Esophagus (tissue), 2 donors: Measurements from ENCODE around the gene CSF2RB. TPM values are rescaled to one million over a fixed set of nuclear protein-coding genes. Genes with fewer than 3 reads are reported as not detected.

Source experiments
- H3K27ac ChIP-seq, 2 donors: one replicate each; pipeline ENCODE4 v1.5.1; 2013; ENCODE audit warnings: low read depth in 2 of 2, mild to moderate bottlenecking in 2 of 2, inconsistent platforms in 1 of 2, low read length in 1 of 2, moderate library complexity in 1 of 2
- H3K27me3 ChIP-seq, 2 donors: one replicate each; pipeline ENCODE4 v1.6.1; 2013; ENCODE audit warnings: low read length in 2 of 2, control low read depth in 1 of 2, mild to moderate bottlenecking in 1 of 2; ENCODE audit not compliant: insufficient read depth in 2 of 2, control insufficient read depth in 1 of 2
- H3K36me3 ChIP-seq, 2 donors: one replicate each; pipeline ENCODE4 v1.6.1; 2013; ENCODE audit warnings: low read length in 1 of 2; ENCODE audit not compliant: control insufficient read depth in 2 of 2, insufficient read depth in 2 of 2
- H3K4me1 ChIP-seq, 2 donors: one replicate each; pipeline ENCODE4 v1.6.1; 2013; ENCODE audit warnings: low read length in 1 of 2; ENCODE audit not compliant: control insufficient read depth in 2 of 2, insufficient read depth in 2 of 2
- H3K4me3 ChIP-seq, 2 donors: one replicate each; pipeline ENCODE4 v1.5.1; 2013; ENCODE audit warnings: low read length in 2 of 2, mild to moderate bottlenecking in 2 of 2, low read depth in 1 of 2, moderate library complexity in 1 of 2
- H3K9me3 ChIP-seq, 2 donors: one replicate each; pipeline ENCODE4 v1.6.1; 2013; ENCODE audit warnings: mild to moderate bottlenecking in 2 of 2, low read depth in 1 of 2, low read length in 1 of 2, moderate library complexity in 1 of 2; ENCODE audit not compliant: control insufficient read depth in 2 of 2, insufficient read depth in 1 of 2
- WGBS, 2 donors: extraction: QIAGEN DNeasy Blood & Tissue Kit; methylation state at CpG; one replicate each; pipeline ENCODE4 v1.1.7; 2013; 5-methylcytosine and 5-hydroxymethylcytosine counted together
- polyA plus RNA-seq, 2 donors: library from polyadenylated mRNA; stranded (reverse); fragments of 200-250 nt; gene quantifications; one replicate each; pipeline ENCODE4 v1.2.3, GENCODE V29; 2013
- donor health status: healthy with polysubstance abuse.
- donor health status: Bipolar disorder and iron deficiency.

Gene CSF2RB
- polyA plus RNA-seq, 2 donors: 0.75 to 1.5 TPM

DNA sequence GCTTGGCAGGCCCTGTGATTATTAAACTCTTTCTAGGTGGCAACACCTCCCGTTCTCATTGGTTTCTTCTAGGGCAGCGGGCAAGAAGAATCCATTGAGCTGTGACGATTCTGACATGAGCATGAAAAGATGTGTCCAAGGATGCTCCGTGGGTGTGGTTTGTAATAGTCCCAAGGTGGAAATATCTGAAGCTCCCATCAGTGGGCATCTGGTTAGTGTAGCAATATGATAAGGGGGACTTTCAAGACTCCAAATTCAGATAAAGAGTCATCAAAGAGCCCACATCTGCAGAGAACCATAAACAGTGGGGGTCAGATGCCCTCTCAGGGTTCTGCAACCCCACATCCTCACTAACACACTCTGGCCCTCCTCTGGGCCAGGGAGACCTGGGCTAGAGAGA is 63.2 kb downstream of the CSF2RB start:
- Histone ChIP-seq H3K27me3 (no peaks in the 10 kb centered on the region), H3K4me1 (peaks cover 0 to 6% of the 10 kb centered on the region in 2 donors), H3K9me3 (peaks cover 0 to 1% of the 10 kb centered on the region in 2 donors), H3K4me3 (no peak overlapping the region), H3K27ac (no peak overlapping the region), H3K36me3 (no peaks in the 10 kb centered on the region)
- 88 to 91% methylated on average over 4 of the region's 4 CpGs for WGBS, 2 donors

DNA sequence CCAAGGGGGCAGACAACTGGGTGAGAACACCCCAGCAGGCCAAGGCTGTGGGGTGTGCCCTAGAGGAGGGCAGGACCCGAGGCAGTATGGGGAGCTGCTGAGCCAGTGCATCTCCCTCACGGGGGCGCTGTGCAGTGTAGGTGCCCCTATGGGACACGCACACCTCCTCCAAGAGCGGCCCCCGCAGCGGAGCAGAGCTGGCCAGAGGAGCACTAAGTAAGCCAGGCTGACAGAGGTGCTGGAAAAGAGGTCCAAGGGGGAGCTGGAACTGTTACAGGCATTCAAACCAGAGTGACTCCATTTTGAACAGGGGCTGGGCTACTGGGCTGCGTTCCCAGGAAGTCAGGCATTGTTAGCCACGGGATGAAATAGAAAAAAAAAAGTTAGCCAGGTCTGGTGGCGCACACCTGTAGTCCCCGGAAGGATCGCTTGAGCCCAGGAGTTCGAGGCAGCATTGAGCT is 64.0 kb downstream of the CSF2RB start:
- H3K9me3 ChIP-seq: peaks cover 0 to 1% of the 10 kb centered on the region in 2 donors
- H3K4me1 ChIP-seq: peaks cover 0 to 6% of the 10 kb centered on the region in 2 donors
- no peaks in the 10 kb centered on the region for H3K36me3 ChIP-seq
- H3K27me3 ChIP-seq: no peaks in the 10 kb centered on the region
- peak overlapping the region in 1 of 2 donors; percentile 9 for H3K4me3 ChIP-seq
- WGBS, 2 donors: 28 to 29% methylated on average over 13 of the region's 13 CpGs
- H3K27ac ChIP-seq: peak overlapping the region in 1 of 2 donors; percentile 28

DNA sequence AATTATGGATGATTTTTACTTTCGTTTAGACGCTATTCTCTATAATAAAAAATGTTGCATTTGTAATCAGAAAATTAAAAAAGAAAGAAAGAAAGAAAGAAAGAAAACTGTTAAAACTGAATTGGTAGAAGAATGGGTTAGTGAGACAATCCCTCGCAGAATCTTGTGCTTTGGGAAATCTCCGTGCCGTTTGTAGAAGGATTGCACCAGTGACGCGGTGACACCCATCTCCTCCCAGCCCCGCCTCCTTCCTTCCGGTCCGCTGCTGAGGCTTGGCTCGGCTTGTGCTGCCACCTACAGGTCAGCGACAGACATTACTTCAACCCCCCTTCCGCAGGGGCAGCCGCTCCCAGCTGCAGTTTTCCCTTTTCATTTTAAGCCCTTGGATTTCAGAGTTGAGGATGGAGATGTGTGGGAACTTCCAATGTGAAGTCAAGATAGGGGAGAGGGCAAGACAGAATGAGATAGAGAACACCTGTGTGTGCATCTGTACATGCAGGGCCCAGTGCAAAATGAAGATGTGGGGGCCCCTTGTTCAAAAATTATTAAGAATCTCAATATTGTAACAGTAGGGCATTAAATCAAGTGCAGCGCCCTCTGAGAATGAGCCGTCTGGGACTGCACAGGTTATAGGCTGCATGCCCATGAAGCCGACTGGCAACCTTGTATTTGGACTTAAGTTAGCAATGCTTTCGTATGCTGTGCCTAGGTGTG is 64.7 kb downstream of the CSF2RB start:
- WGBS, 2 donors: 12 to 14% methylated on average over 18 of the region's 18 CpGs
- H3K4me3 ChIP-seq: peak overlapping the region in 1 of 2 donors; percentile 9
- no peaks in the 10 kb centered on the region for H3K27me3 ChIP-seq
- H3K4me1 ChIP-seq: peaks cover 0 to 6% of the 10 kb centered on the region in 2 donors
- peaks cover 0 to 1% of the 10 kb centered on the region in 2 donors for H3K9me3 ChIP-seq
- no peaks in the 10 kb centered on the region for H3K36me3 ChIP-seq
- H3K27ac ChIP-seq: peak overlapping the region in 1 of 2 donors; percentile 28

DNA sequence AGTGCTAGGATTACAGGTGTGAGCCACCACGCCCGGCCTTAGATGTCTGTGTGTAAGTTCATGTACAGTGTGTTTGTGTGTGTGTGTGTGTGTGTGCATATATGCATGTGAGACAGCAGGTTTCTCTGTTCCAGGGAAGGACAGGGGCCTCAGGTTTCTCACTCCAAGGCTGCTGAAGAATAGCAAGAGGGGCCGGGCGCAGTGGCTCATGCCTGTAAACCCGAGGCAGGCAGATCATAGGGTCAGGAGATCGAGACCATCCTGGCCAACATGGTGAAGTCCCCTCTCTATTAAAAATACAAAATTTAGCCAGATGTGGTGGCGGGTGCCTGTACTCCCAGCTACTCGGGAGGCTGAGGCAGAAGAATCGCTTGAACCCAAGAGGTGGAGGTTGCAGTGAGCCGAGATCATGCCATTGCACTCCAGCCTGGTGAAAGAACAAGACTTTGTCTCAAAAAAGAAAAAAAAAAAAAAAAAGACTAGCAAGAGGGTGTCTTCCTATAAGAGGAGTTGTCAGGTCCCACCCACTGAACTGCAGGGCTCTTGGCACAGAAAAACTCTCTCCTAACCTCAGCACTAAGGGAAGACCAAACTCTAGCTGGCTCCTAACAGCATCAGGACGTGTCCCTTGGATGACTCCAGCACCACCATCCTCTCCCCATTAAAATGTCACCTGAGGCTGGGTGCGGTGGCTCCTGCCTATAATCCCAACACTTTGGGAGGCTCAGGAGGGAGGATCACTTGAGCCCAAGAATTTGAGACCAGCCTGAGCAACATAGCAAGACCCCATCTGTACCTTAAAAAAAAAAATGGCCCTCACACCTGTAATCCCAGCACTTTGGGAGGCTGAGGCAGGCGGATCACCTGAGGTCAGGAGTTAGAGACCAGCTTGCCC is 65.8 kb downstream of the CSF2RB start:
- Histone ChIP-seq H3K9me3 (peaks cover 0 to 1% of the 10 kb centered on the region in 2 donors), H3K27me3 (no peaks in the 10 kb centered on the region), H3K4me1 (peaks cover 0 to 6% of the 10 kb centered on the region in 2 donors), H3K36me3 (no peaks in the 10 kb centered on the region), H3K27ac (no peak overlapping the region), H3K4me3 (no peak overlapping the region)
- 86 to 90% methylated on average over 13 of the region's 13 CpGs for WGBS, 2 donors

DNA sequence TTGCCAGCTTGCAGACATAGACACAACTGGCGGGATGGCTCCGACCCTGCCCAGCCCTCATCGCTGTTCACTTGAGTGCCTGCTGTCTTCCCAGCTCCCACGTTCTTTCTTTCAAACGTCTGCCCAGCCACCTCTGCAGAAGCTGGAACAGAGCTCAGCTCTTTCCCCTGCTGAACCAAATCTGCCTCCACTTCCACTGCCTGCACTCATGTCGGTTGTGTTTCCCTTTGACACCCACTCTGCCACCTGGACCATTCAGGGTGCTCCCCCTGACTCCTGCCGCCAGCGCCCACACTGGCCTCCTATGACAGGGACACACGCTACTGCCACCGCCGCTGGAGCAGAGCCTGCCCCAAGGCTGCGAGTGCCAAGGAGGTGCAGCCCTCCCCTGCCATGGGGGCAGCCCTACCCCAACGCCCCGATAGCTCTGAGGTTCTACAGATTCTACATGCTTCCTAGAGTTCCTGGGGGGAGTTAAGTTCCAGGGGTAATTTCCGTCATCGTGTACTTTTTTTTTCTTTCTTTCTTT is 67.9 kb downstream of the CSF2RB start:
- Histone ChIP-seq H3K4me1 (peaks cover 0 to 8% of the 10 kb centered on the region in 2 donors), H3K27me3 (no peaks in the 10 kb centered on the region), H3K36me3 (no peaks in the 10 kb centered on the region), H3K4me3 (no peak overlapping the region), H3K27ac (no peak overlapping the region), H3K9me3 (peaks cover 3 to 9% of the 10 kb centered on the region in 2 donors)
- WGBS, 2 donors: 74 to 76% methylated on average over 16 of the region's 16 CpGs

DNA sequence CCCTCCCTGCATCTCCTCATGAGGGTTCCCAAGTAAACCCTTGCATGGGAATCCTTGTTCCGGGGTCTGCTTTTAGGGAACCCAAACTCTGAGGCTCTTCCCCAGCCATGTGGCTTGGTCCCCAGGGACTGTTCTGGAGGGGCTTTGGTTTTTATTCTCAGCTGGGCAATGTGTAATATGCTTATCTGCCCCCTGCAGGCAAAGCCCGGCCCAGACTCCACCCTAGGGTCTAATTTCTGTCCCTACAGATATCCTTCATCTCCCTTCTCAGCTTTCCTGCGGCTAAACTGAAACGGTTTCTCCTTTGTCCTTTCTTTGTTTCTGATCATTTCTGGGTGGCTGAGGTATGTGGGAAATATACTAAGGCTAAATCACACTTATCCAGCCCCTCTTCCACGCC is 68.7 kb downstream of the CSF2RB start:
- no peak overlapping the region for H3K27ac ChIP-seq
- 70 to 71% methylated on average over 5 of the region's 5 CpGs for WGBS, 2 donors
- H3K4me3 ChIP-seq: no peak overlapping the region
- no peaks in the 10 kb centered on the region for H3K27me3 ChIP-seq
- peaks cover 3 to 9% of the 10 kb centered on the region in 2 donors for H3K9me3 ChIP-seq
- H3K4me1 ChIP-seq: peaks cover 0 to 7% of the 10 kb centered on the region in 2 donors
- no peaks in the 10 kb centered on the region for H3K36me3 ChIP-seq

DNA sequence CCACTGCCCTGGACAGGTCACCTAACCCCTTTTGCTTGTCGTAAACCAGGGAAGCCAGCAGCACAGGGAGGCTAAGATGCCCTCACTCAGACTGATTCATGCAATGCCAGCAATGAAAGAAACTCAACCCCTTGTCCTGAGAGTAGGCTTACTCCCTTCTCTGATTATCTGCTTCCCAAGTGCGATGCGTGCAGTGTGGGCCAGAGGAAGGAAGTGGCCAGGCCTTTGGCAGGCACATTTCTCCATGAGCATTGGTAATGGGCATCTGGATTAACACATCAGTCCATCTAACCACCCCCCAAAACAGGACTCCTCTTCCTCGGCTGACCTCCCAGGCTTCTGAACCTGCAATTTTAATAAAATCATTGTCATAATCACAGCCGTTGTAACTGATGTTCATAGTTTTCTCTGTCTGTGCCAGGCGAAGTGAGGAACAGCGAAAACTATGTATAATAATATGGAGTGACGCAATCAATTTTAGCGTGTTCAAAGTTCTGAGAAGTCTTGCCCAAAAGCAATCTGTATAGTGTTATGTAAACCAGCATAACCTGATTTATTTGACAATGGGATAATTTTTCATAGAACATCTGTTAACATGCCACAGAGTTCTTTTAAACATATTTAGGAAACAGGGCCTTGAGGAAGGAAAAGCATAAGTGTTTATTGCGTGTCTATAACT is 71.9 kb downstream of the CSF2RB start:
- Histone ChIP-seq H3K27me3 (peaks cover 0 to 5% of the 10 kb centered on the region in 2 donors), H3K4me1 (peaks cover 0 to 2% of the 10 kb centered on the region in 2 donors), H3K36me3 (no peaks in the 10 kb centered on the region), H3K27ac (no peak overlapping the region), H3K4me3 (no peak overlapping the region), H3K9me3 (peaks cover 3 to 9% of the 10 kb centered on the region in 2 donors)
- WGBS, 2 donors: 52 to 71% methylated on average over 10 of the region's 10 CpGs

DNA sequence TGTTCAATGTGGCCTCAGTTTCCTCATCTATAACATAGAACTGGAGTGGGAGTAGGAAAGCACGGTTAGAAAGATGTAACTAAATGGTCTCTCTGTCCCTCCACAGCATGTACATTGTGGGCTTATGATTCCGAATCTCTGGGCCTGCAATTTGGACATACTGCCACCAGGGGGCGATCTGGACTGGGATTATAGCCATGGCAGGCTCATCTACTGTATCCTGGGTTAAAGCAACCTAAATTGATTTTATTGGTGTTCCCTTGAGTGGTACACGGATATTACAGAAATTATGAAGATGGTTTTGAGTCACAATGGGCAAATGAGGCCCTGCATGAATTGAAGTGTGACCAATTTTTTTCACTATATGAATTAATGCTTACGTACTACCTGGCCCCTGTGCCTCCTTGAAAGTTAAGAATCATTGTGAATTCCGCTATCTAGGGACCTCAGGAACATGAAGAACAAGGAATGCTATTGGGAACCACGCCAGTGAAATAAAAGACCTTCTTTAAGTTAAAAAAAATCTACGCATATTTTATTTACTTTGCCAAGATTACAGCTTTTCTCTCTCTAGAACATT is 72.9 kb downstream of the CSF2RB start:
- H3K36me3 ChIP-seq: no peaks in the 10 kb centered on the region
- H3K27me3 ChIP-seq: peaks cover 5 to 8% of the 10 kb centered on the region in 2 donors
- peaks cover 0 to 2% of the 10 kb centered on the region in 2 donors for H3K4me1 ChIP-seq
- H3K4me3 ChIP-seq: no peak overlapping the region
- 60 to 62% methylated on average over 8 of the region's 8 CpGs for WGBS, 2 donors
- H3K9me3 ChIP-seq: peaks cover 3 to 8% of the 10 kb centered on the region in 2 donors
- H3K27ac ChIP-seq: no peak overlapping the region
